HEK293 (cell line): Measurements from ENCODE around the gene MARCHF9.
A peak's percentile ranks its signal among the peaks of the same experiment; 100 is the strongest.

Experiments
- CTCF ChIA-PET: fragments of 350-600 bp; formaldehyde crosslinking; extraction: SDS; loops from one replicate; lab custom pipeline; 2021; ENCODE audit warnings: antibody characterized with exemption; lab: Yijun Ruan, JAX
- POLR2A ChIA-PET: fragments of 300-600 bp; formaldehyde crosslinking; extraction: SDS; loops from one replicate; lab custom pipeline; 2020; ENCODE audit warnings: antibody characterized with exemption, inconsistent platforms; lab: Yijun Ruan, JAX
- H3K27ac ChIP-seq: fragments of 200-500 bp; sonication (Bioruptor generic); 2 replicates; pipeline ENCODE4 v1.5.1; 2014; ENCODE audit warnings: low read depth, low read length, control low read depth, inconsistent platforms; ENCODE audit errors: extremely low read depth
- H3K36me3 ChIP-seq, 2 experiments: fragments of 200-500 bp in 1 of 2; sonication (Bioruptor generic) in 1 of 2; 1 replicate in 1 of 2; 2 replicates in 1 of 2; pipeline ENCODE4 v1.5.1; 2014 to 2017; ENCODE audit warnings: inconsistent platforms in 2 of 2, low read length in 2 of 2; ENCODE audit not compliant: control insufficient read depth in 2 of 2, insufficient read depth in 1 of 2
- H3K4me1 ChIP-seq: fragments of 200-500 bp; sonication (Bioruptor generic); 2 replicates; pipeline ENCODE4 v1.5.1; 2014; ENCODE audit warnings: mild to moderate bottlenecking, low read length, inconsistent platforms; ENCODE audit not compliant: control insufficient read depth, insufficient read depth
- H3K4me3 ChIP-seq: 2 replicates; pipeline ENCODE4 v1.5.1; 2011; ENCODE audit warnings: low read depth, mild to moderate bottlenecking, control low read depth, low read length, moderate library complexity
- H3K9me3 ChIP-seq: fragments of 200-500 bp; sonication (Bioruptor generic); 2 replicates; pipeline ENCODE4 v1.5.1; 2014; ENCODE audit warnings: low read depth, low read length, inconsistent platforms; ENCODE audit not compliant: control insufficient read depth, insufficient read depth
- OSR2 ChIP-seq: fragments of 450-650 bp; formaldehyde crosslinking; IDR thresholded peaks from 2 replicates; pipeline ENCODE4 v1.5.1; 2016; ENCODE audit warnings: missing biosample characterization, missing genetic modification characterization
- PRDM10 ChIP-seq: fragments of 450-650 bp; formaldehyde crosslinking; IDR thresholded peaks from 2 replicates; pipeline ENCODE4 v1.5.1; 2016; ENCODE audit warnings: missing biosample characterization, missing genetic modification characterization
- REPIN1 ChIP-seq: fragments of 450-650 bp; formaldehyde crosslinking; IDR thresholded peaks from 2 replicates; pipeline ENCODE4 v1.5.1; 2017; ENCODE audit warnings: missing biosample characterization, missing genetic modification characterization, low read depth
- SCRT1 ChIP-seq: fragments of 450-650 bp; formaldehyde crosslinking; IDR thresholded peaks from 2 replicates; pipeline ENCODE4 v1.5.1; 2016; ENCODE audit warnings: missing biosample characterization, missing genetic modification characterization, borderline replicate concordance
- ZBTB8A ChIP-seq: fragments of 450-650 bp; formaldehyde crosslinking; IDR thresholded peaks from 2 replicates; pipeline ENCODE4 v1.5.1; 2016; ENCODE audit warnings: missing biosample characterization, missing genetic modification characterization
- ZNF174 ChIP-seq: fragments of 450-650 bp; formaldehyde crosslinking; IDR thresholded peaks from 2 replicates; pipeline ENCODE4 v1.5.0; 2017; ENCODE audit warnings: missing biosample characterization, mild to moderate bottlenecking, missing genetic modification characterization
- ZNF239 ChIP-seq: fragments of 450-650 bp; formaldehyde crosslinking; IDR thresholded peaks from 2 replicates; pipeline ENCODE4 v1.5.1; 2016; ENCODE audit warnings: missing biosample characterization, missing genetic modification characterization
- ZNF24 ChIP-seq: fragments of 450-650 bp; formaldehyde crosslinking; IDR thresholded peaks from 2 replicates; pipeline ENCODE4 v1.5.1; 2016; ENCODE audit warnings: missing biosample characterization, missing genetic modification characterization
- ZNF398 ChIP-seq: fragments of 450-650 bp; formaldehyde crosslinking; IDR thresholded peaks from 2 replicates; pipeline ENCODE4 v1.5.1; 2017; ENCODE audit warnings: missing biosample characterization, missing genetic modification characterization
- ZNF580 ChIP-seq: fragments of 450-650 bp; formaldehyde crosslinking; IDR thresholded peaks from 2 replicates; pipeline ENCODE4 v1.5.1; 2016; ENCODE audit warnings: missing biosample characterization, missing genetic modification characterization
- ZNF623 ChIP-seq: fragments of 450-650 bp; formaldehyde crosslinking; IDR thresholded peaks from 2 replicates; pipeline ENCODE4 v1.5.1; 2016; ENCODE audit warnings: missing biosample characterization, missing genetic modification characterization
- ZNF747 ChIP-seq: fragments of 450-650 bp; formaldehyde crosslinking; IDR thresholded peaks from 2 replicates; pipeline ENCODE4 v1.5.1; 2016; ENCODE audit warnings: missing biosample characterization, missing genetic modification characterization
- ZNF843 ChIP-seq: fragments of 450-650 bp; formaldehyde crosslinking; IDR thresholded peaks from 2 replicates; pipeline ENCODE4 v1.5.1; 2016; ENCODE audit warnings: missing biosample characterization, missing genetic modification characterization
- TF ChIP-seq, protein P1 (sequence below): fragments of 450-650 bp; formaldehyde crosslinking; conservative IDR thresholded peaks from 2 replicates; pipeline ENCODE4 v1.5.1; 2016; ENCODE audit warnings: low read depth, missing biosample characterization, missing genetic modification characterization
- TF ChIP-seq, protein P2 (sequence below): fragments of 450-650 bp; formaldehyde crosslinking; IDR thresholded peaks from 2 replicates; pipeline ENCODE4 v1.5.1; 2016; ENCODE audit warnings: missing biosample characterization, missing genetic modification characterization
- TF ChIP-seq, protein P3 (sequence below): fragments of 450-650 bp; formaldehyde crosslinking; IDR thresholded peaks from 2 replicates; pipeline ENCODE4 v1.5.1; 2016; ENCODE audit warnings: missing biosample characterization, missing genetic modification characterization
- TF ChIP-seq, protein P4 (sequence below): fragments of 450-650 bp; formaldehyde crosslinking; IDR thresholded peaks from 2 replicates; pipeline ENCODE4 v1.5.1; 2017; ENCODE audit warnings: missing biosample characterization, missing genetic modification characterization

Gene MARCHF9

DNA sequence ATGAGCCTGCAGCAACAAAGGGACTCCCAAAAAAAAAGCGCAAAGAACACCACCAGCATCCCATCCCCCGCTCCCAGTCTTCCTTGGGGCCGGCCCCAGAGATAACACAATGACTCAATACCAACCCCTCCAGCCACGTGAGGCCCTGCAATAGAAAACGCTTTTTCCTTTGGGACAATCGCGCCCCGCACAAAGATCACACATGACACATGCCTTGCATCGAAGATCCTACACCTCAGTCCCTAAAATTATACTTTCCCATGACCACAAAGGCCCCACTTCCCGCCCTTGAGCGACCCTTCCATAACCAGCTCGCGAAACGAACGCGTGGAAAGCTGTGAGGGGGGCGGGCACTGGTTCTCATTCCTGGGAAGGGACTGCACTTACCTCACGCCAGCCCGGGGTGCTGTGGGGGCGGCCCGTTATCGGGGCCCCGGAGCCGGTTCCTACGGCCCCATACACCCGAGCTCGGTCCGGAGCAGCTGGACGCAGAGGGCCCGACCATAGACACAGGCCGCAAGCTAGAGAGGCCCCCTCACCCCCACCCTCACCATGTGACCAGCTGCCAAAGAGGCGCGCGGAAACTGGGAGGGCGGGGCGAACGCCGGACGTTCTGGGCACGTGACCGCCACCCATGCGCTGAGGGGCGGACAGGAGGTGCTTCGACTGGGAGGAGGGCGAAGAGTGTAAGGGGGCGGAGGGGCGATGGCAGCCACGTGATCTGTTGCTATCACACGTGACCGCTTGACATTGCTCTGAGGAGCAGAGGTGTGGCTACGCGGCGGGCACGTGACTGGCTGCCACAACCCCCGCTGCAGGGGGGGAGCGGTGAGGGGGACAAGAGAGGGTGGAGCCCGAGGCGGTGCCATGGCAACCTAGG, 2.9 kb upstream of the MARCHF9 start, which contains the start of gene CDK4 (continued):
- TF ChIP-seq, protein P1, sequence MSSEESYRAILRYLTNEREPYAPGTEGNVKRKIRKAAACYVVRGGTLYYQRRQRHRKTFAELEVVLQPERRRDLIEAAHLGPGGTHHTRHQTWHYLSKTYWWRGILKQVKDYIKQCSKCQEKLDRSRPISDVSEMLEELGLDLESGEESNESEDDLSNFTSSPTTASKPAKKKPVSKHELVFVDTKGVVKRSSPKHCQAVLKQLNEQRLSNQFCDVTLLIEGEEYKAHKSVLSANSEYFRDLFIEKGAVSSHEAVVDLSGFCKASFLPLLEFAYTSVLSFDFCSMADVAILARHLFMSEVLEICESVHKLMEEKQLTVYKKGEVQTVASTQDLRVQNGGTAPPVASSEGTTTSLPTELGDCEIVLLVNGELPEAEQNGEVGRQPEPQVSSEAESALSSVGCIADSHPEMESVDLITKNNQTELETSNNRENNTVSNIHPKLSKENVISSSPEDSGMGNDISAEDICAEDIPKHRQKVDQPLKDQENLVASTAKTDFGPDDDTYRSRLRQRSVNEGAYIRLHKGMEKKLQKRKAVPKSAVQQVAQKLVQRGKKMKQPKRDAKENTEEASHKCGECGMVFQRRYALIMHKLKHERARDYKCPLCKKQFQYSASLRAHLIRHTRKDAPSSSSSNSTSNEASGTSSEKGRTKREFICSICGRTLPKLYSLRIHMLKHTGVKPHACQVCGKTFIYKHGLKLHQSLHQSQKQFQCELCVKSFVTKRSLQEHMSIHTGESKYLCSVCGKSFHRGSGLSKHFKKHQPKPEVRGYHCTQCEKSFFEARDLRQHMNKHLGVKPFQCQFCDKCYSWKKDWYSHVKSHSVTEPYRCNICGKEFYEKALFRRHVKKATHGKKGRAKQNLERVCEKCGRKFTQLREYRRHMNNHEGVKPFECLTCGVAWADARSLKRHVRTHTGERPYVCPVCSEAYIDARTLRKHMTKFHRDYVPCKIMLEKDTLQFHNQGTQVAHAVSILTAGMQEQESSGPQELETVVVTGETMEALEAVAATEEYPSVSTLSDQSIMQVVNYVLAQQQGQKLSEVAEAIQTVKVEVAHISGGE, result peak; percentile 51
- TF ChIP-seq ZNF398 (tag by site-specific recombination) (peak; percentile 98), ZNF747 (no peak), ZNF580 (tag by site-specific recombination) (peak; percentile 91)
- TF ChIP-seq, protein P2, sequence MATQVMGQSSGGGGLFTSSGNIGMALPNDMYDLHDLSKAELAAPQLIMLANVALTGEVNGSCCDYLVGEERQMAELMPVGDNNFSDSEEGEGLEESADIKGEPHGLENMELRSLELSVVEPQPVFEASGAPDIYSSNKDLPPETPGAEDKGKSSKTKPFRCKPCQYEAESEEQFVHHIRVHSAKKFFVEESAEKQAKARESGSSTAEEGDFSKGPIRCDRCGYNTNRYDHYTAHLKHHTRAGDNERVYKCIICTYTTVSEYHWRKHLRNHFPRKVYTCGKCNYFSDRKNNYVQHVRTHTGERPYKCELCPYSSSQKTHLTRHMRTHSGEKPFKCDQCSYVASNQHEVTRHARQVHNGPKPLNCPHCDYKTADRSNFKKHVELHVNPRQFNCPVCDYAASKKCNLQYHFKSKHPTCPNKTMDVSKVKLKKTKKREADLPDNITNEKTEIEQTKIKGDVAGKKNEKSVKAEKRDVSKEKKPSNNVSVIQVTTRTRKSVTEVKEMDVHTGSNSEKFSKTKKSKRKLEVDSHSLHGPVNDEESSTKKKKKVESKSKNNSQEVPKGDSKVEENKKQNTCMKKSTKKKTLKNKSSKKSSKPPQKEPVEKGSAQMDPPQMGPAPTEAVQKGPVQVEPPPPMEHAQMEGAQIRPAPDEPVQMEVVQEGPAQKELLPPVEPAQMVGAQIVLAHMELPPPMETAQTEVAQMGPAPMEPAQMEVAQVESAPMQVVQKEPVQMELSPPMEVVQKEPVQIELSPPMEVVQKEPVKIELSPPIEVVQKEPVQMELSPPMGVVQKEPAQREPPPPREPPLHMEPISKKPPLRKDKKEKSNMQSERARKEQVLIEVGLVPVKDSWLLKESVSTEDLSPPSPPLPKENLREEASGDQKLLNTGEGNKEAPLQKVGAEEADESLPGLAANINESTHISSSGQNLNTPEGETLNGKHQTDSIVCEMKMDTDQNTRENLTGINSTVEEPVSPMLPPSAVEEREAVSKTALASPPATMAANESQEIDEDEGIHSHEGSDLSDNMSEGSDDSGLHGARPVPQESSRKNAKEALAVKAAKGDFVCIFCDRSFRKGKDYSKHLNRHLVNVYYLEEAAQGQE (tag by site-specific recombination), result peak; percentile 64

- ChIA-PET POLR2A (interaction anchor here (0.9 to 1.2 kb wide), 6 partner anchors 14 to 294 kb away, joined by 3 to 6 read pairs (median 4); partner anchors contain the start of genes DDIT3, EEF1AKMT3 and METTL1), CTCF (no interaction called here)
Observed at GRCh38 chr12:57752668-57753000, 2.3 kb upstream of the MARCHF9 start.

More at GRCh38 chr12:57752668-57753000, 2.3 kb upstream of the MARCHF9 start:
- Histone ChIP-seq H3K36me3 (peaks cover 22 to 47% of the 10 kb centered on the region in 2 experiments), H3K27ac (no peak overlapping the region), H3K4me3 (peak overlapping the region; percentile 15; the same call in 1 of the 2 replicates), H3K9me3 (no peaks in the 10 kb centered on the region), H3K4me1 (peaks cover 16% of the 10 kb centered on the region)
- TF ChIP-seq ZNF174 (tag by site-specific recombination) (no peak), REPIN1 (tag by site-specific recombination) (0 out of 2 replicates have a peak, but pooled peaks have one; percentile 17), ZNF843 (tag by site-specific recombination) (no peak), ZNF623 (tag by site-specific recombination) (no peak), ZNF239 (tag by site-specific recombination) (no peak), OSR2 (tag by site-specific recombination) (peak; percentile 3; the same call in 1 of the 2 replicates), SCRT1 (no peak), ZBTB8A (tag by site-specific recombination) (peak; percentile 11; the same call in 1 of the 2 replicates), PRDM10 (tag by site-specific recombination) (peak; percentile 86), ZNF24 (peak; percentile 3; the same call in 1 of the 2 replicates)
- TF ChIP-seq, protein P3, sequence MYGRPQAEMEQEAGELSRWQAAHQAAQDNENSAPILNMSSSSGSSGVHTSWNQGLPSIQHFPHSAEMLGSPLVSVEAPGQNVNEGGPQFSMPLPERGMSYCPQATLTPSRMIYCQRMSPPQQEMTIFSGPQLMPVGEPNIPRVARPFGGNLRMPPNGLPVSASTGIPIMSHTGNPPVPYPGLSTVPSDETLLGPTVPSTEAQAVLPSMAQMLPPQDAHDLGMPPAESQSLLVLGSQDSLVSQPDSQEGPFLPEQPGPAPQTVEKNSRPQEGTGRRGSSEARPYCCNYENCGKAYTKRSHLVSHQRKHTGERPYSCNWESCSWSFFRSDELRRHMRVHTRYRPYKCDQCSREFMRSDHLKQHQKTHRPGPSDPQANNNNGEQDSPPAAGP (tag by site-specific recombination), result 0 out of 2 replicates have a peak, but pooled peaks have one; percentile 7
- TF ChIP-seq, protein P4, sequence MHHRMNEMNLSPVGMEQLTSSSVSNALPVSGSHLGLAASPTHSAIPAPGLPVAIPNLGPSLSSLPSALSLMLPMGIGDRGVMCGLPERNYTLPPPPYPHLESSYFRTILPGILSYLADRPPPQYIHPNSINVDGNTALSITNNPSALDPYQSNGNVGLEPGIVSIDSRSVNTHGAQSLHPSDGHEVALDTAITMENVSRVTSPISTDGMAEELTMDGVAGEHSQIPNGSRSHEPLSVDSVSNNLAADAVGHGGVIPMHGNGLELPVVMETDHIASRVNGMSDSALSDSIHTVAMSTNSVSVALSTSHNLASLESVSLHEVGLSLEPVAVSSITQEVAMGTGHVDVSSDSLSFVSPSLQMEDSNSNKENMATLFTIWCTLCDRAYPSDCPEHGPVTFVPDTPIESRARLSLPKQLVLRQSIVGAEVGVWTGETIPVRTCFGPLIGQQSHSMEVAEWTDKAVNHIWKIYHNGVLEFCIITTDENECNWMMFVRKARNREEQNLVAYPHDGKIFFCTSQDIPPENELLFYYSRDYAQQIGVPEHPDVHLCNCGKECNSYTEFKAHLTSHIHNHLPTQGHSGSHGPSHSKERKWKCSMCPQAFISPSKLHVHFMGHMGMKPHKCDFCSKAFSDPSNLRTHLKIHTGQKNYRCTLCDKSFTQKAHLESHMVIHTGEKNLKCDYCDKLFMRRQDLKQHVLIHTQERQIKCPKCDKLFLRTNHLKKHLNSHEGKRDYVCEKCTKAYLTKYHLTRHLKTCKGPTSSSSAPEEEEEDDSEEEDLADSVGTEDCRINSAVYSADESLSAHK, result no peak
